ENCODE data around the gene SEPTIN8.

- no peak for TF ChIP-seq POLR2A (IDR thresholded peaks at IDR 0.05)
- TF ChIP-seq, protein P1, sequence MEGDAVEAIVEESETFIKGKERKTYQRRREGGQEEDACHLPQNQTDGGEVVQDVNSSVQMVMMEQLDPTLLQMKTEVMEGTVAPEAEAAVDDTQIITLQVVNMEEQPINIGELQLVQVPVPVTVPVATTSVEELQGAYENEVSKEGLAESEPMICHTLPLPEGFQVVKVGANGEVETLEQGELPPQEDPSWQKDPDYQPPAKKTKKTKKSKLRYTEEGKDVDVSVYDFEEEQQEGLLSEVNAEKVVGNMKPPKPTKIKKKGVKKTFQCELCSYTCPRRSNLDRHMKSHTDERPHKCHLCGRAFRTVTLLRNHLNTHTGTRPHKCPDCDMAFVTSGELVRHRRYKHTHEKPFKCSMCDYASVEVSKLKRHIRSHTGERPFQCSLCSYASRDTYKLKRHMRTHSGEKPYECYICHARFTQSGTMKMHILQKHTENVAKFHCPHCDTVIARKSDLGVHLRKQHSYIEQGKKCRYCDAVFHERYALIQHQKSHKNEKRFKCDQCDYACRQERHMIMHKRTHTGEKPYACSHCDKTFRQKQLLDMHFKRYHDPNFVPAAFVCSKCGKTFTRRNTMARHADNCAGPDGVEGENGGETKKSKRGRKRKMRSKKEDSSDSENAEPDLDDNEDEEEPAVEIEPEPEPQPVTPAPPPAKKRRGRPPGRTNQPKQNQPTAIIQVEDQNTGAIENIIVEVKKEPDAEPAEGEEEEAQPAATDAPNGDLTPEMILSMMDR (IDR thresholded peaks at IDR 0.05 in 4 of 5, conservative IDR thresholded peaks at IDR 0.05 in 1 of 5): no peak
Measured at GRCh38 chr5:132761321-132762240, 15.5 kb downstream of the SEPTIN8 start.
